ENCODE measurements around the gene UNC50.
A peak's percentile ranks its signal among the peaks of the same experiment; 100 is the strongest.

DNA sequence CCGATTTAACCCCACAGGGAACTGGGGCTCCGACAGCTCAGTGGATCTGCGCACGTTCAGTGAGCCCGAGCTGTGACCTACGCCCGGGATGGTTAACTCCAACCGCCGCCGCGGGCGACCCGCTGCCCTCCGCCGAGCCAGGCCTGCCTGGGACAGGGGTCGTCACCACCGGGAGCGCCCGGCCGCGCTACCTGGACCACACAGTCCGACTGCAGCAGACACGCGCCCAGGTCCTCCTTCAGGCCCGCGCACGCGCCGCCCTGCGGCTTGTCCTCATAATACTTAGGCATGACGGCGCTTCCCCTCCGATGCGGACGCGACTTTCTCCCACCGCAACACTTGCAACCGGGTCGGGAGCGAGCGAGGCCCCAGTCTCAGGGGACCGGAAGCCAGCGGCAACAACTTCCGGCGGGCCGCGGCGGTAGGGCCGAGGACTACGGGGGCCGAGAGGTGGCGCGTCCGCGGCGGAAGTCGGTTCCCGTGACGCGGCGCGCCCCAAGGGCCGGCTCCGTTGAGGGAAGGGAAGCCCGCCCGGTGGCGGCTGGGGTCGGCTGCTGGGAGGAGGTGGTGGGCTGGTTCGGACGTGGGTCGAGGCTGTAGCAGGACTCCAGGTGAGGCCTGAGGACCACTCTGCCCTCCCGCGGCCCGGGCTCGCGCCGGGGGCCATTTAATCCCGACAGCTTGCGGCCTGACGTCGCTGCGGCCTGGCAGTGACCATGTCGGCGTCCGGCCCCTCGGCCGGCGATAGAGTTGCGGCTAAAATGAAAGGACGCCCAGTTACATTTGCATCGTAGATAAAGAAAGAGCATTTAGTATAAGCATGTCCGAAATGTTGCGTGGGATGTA is at the start of gene UNC50, which contains the start of gene COA5:
- TF ChIP-seq, protein P1, sequence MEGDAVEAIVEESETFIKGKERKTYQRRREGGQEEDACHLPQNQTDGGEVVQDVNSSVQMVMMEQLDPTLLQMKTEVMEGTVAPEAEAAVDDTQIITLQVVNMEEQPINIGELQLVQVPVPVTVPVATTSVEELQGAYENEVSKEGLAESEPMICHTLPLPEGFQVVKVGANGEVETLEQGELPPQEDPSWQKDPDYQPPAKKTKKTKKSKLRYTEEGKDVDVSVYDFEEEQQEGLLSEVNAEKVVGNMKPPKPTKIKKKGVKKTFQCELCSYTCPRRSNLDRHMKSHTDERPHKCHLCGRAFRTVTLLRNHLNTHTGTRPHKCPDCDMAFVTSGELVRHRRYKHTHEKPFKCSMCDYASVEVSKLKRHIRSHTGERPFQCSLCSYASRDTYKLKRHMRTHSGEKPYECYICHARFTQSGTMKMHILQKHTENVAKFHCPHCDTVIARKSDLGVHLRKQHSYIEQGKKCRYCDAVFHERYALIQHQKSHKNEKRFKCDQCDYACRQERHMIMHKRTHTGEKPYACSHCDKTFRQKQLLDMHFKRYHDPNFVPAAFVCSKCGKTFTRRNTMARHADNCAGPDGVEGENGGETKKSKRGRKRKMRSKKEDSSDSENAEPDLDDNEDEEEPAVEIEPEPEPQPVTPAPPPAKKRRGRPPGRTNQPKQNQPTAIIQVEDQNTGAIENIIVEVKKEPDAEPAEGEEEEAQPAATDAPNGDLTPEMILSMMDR (IDR thresholded peaks at IDR 0.05): peak in 5 of 6 experiments; percentile 9 to 39 (median 20)
- TF ChIP-seq POLR2A (IDR thresholded peaks at IDR 0.05) (peak in 3 of 4 donors; percentile 78 to 97 (median 95)), EP300 (IDR thresholded peaks at IDR 0.05) (peak in 1 of 4 donors; percentile 89), POLR2AphosphoS5 (IDR thresholded peaks at IDR 0.05) (peak; percentile 99)
